HCT116 (cell line): ENCODE measurements around the gene ELK4. TPM values are rescaled to one million over a fixed set of nuclear protein-coding genes. Genes with fewer than 3 reads are reported as not detected.

Experiments used
- ATAC-seq: fragments of 200-7000 bp; cut with Tn5 transposase; 2 replicates; pipeline ENCODE4 v1.9.1; 2020; ENCODE audit warnings: mild to moderate bottlenecking, moderate library complexity
- BruUV-seq: library from RNA; stranded (reverse); fragments of 400-500 nt; replicated peaks from 2 replicates; lab custom pipeline; 2021; lab: Mats Ljungman, UMichigan
- CTCF ChIA-PET: fragments of 300-600 bp; sonication (Branson Sonifier 250); formaldehyde crosslinking; loops from one replicate; lab custom pipeline; 2021; ENCODE audit warnings: antibody characterized with exemption; lab: Charles Lee
- POLR2A ChIA-PET: fragments of 300-600, 350-600 bp; sonication (Branson Sonifier 250); formaldehyde crosslinking; loops from one replicate; lab custom pipeline; 2021; ENCODE audit warnings: antibody characterized with exemption; lab: Charles Lee
- RAD21 ChIA-PET, 2 experiments: fragments of 300-600 bp; sonication (Branson Sonifier 250); formaldehyde crosslinking; loops; one replicate each; lab custom pipeline; 2023; ENCODE audit warnings: low total read pairs in 2 of 2; ENCODE audit not compliant: uncharacterized antibody in 2 of 2, unreplicated experiment in 2 of 2, low non-redundant PET in 1 of 2; lab: Charles Lee
- DNase-seq: peaks from one replicate; pipeline ENCODE4 v3.0.0-alpha.2; 2010; ENCODE audit warnings: low read depth, low spot score
- H2AFZ ChIP-seq: fragments of 200-600 bp; shearing (Covaris generic), sonication (generic); 2 replicates; pipeline ENCODE4 v1.6.1; 2017; ENCODE audit warnings: low read depth, mixed run types, mixed read lengths, antibody characterized with exemption, low read length; ENCODE audit not compliant: poor library complexity, severe bottlenecking
- H3K27ac ChIP-seq: 2 replicates; pipeline ENCODE4 v1.5.1; 2012; ENCODE audit warnings: low read depth, low read length
- H3K27me3 ChIP-seq: fragments of 200-600 bp; sonication (generic); 2 replicates; pipeline ENCODE4 v1.6.1; 2016; ENCODE audit warnings: mixed run types, low read length, mixed read lengths; ENCODE audit not compliant: insufficient read depth
- H3K36me3 ChIP-seq, 2 experiments: fragments of 200-500 bp in 1 of 2; fragments of 200-600 bp in 1 of 2; sonication (Bioruptor generic) in 1 of 2; sonication (generic) in 1 of 2; 2 replicates each; pipeline versions ENCODE4 v1.5.1 to v1.6.1; 2014 to 2016; ENCODE audit warnings: low read length in 2 of 2, inconsistent platforms in 1 of 2, mixed read lengths in 1 of 2, mixed run types in 1 of 2; ENCODE audit not compliant: insufficient read depth in 2 of 2, control insufficient read depth in 1 of 2
- H3K4me1 ChIP-seq, 2 experiments: fragments of 200-600 bp in 1 of 2; sonication (generic) in 1 of 2; 2 replicates each; pipeline versions ENCODE4 v1.5.1 to v1.6.1; 2012 to 2017; ENCODE audit warnings: low read length in 2 of 2, inconsistent platforms in 1 of 2, mild to moderate bottlenecking in 1 of 2, mixed read lengths in 1 of 2, mixed run types in 1 of 2, moderate library complexity in 1 of 2; ENCODE audit not compliant: insufficient read depth in 2 of 2, control insufficient read depth in 1 of 2
- H3K4me2 ChIP-seq: fragments of 200-600 bp; sonication (generic); 2 replicates; pipeline ENCODE4 v1.6.1; 2017; ENCODE audit warnings: mixed run types, low read length, mixed read lengths
- H3K4me3 ChIP-seq, 2 experiments: fragments of 200-600 bp in 1 of 2; sonication (generic) in 1 of 2; replicated peaks in 1 of 2; 2 replicates each; pipeline ENCODE4 v1.5.1; 2011 to 2016; ENCODE audit warnings: low read length in 2 of 2, control low read depth in 1 of 2, low read depth in 1 of 2, mild to moderate bottlenecking in 1 of 2, mixed read lengths in 1 of 2, mixed run types in 1 of 2
- H3K79me2 ChIP-seq: fragments of 200-600 bp; sonication (generic); 2 replicates; pipeline ENCODE4 v1.6.1; 2017; ENCODE audit warnings: mild to moderate bottlenecking, mixed run types, low read length, moderate library complexity, mixed read lengths; ENCODE audit not compliant: insufficient read depth
- H3K9ac ChIP-seq: fragments of 200-600 bp; sonication (generic); 2 replicates; pipeline ENCODE4 v1.6.1; 2016; ENCODE audit warnings: low read length, mixed read lengths
- H3K9me2 ChIP-seq: fragments of 200-600 bp; sonication (generic), shearing (Covaris generic); 2 replicates; pipeline ENCODE4 v1.6.1; 2017; ENCODE audit warnings: mixed run types, mild to moderate bottlenecking, moderate library complexity; ENCODE audit not compliant: insufficient read depth
- H3K9me3 ChIP-seq, 2 experiments: fragments of 200-500 bp in 1 of 2; fragments of 200-600 bp in 1 of 2; sonication (Bioruptor generic) in 1 of 2; sonication (generic) in 1 of 2; 2 replicates each; pipeline ENCODE4 v1.6.1; 2014 to 2017; ENCODE audit warnings: low read length in 2 of 2, mixed read lengths in 2 of 2, inconsistent platforms in 1 of 2, low read depth in 1 of 2, mild to moderate bottlenecking in 1 of 2, mixed run types in 1 of 2, moderate library complexity in 1 of 2; ENCODE audit not compliant: control insufficient read depth in 1 of 2, insufficient read depth in 1 of 2
- H4K20me1 ChIP-seq: fragments of 200-600 bp; sonication (generic), shearing (Covaris generic); 2 replicates; pipeline ENCODE4 v1.6.1; 2017; ENCODE audit warnings: mixed run types, mild to moderate bottlenecking, moderate library complexity; ENCODE audit not compliant: insufficient read depth
- CBX3 ChIP-seq: IDR thresholded peaks from 2 replicates; pipeline ENCODE4 v1.6.1; 2012; ENCODE audit warnings: low read depth
- CEBPB ChIP-seq: IDR thresholded peaks from 2 replicates; pipeline ENCODE4 v1.6.1; 2012; ENCODE audit warnings: low read depth
- CTCF ChIP-seq, 3 experiments: fragments of 200-600 bp in 1 of 3; sonication (generic) in 1 of 3; IDR thresholded peaks in 2 of 3; conservative IDR thresholded peaks in 1 of 3; 2 replicates each; pipeline ENCODE4 v1.5.1; 2012 to 2017; ENCODE audit warnings: low read depth in 2 of 3, low read length in 2 of 3, antibody characterized with exemption in 1 of 3, borderline replicate concordance in 1 of 3, control low read depth in 1 of 3, mild to moderate bottlenecking in 1 of 3, mixed read lengths in 1 of 3, mixed run types in 1 of 3, moderate library complexity in 1 of 3; ENCODE audit not compliant: insufficient read depth in 1 of 3
- EGR1 ChIP-seq: IDR thresholded peaks from 2 replicates; pipeline ENCODE4 v1.6.1; 2012; ENCODE audit warnings: low read depth
- ELF1 ChIP-seq: IDR thresholded peaks from 2 replicates; pipeline ENCODE4 v1.6.1; 2012; ENCODE audit warnings: low read depth, borderline replicate concordance
- FOSL1 ChIP-seq: IDR thresholded peaks from 2 replicates; pipeline ENCODE4 v1.6.1; 2012; ENCODE audit warnings: low read depth
- JUND ChIP-seq: IDR thresholded peaks from 2 replicates; pipeline ENCODE4 v1.6.1; 2012
- MAX ChIP-seq: IDR thresholded peaks from 2 replicates; pipeline ENCODE4 v1.6.1; 2012
- POLR2A ChIP-seq: IDR thresholded peaks from 2 replicates; pipeline ENCODE4 v1.7.0; 2011; ENCODE audit warnings: borderline replicate concordance; ENCODE audit not compliant: insufficient read depth, insufficient read length; ENCODE audit errors: extremely low read depth
- POLR2AphosphoS5 ChIP-seq: IDR thresholded peaks from 2 replicates; pipeline ENCODE4 v1.6.1; 2011; ENCODE audit warnings: mild to moderate bottlenecking, low read depth, low read length, moderate library complexity
- REST ChIP-seq: IDR thresholded peaks from 2 replicates; pipeline ENCODE4 v1.6.1; 2012; ENCODE audit warnings: low read depth
- SP1 ChIP-seq: IDR thresholded peaks from 2 replicates; pipeline ENCODE4 v1.6.1; 2012; ENCODE audit warnings: low read depth
- TCF7L2 ChIP-seq: IDR thresholded peaks from 2 replicates; pipeline ENCODE4 v1.7.0; 2011; ENCODE audit warnings: borderline replicate concordance, inconsistent platforms; ENCODE audit not compliant: insufficient read depth, insufficient read length; ENCODE audit errors: extremely low read depth
- YY1 ChIP-seq: IDR thresholded peaks from 2 replicates; pipeline ENCODE4 v1.6.1; 2011; ENCODE audit warnings: low read length, low read depth, moderate library complexity, mild to moderate bottlenecking; ENCODE audit not compliant: insufficient replicate concordance; ENCODE audit errors: extremely low read depth
- intact Hi-C: fragments of 100-400 bp; cut with micrococcal nuclease; formaldehyde crosslinking; loops from 2 replicates; pipeline ENCODE4 v1.10.0; 2022
- total RNA-seq: library from RNA; stranded (reverse); gene quantifications from one replicate; pipeline ENCODE4 v1.2.1, GENCODE V29; 2021; ENCODE audit not compliant: unreplicated experiment

ELK4 gene
- total RNA-seq, 1 experiment from 2014 or later, result 46.2 TPM

GRCh38 chr1:205587581-205587980 is 44.2 kb downstream of the ELK4 start:
- H3K4me1 ChIP-seq, result peaks cover 0 to 10% of the 10 kb centered on the region in 2 experiments; a peak in 2 of 4 replicates
- H3K27ac ChIP-seq, result no peak overlapping the region
- DNase-seq (no peak), ATAC-seq (no peak)
- no peak overlapping the region for H2AFZ ChIP-seq
- no peak overlapping the region for H3K9ac ChIP-seq
- intact Hi-C loops, result no loop called here
- no peaks in the 10 kb centered on the region for H3K36me3 ChIP-seq
- H3K27me3 ChIP-seq, result no peaks in the 10 kb centered on the region
- H3K9me3 ChIP-seq, result no peaks in the 10 kb centered on the region
- H4K20me1 ChIP-seq, result no peaks in the 10 kb centered on the region
- RAD21 ChIA-PET, result interaction anchor here in 1 of 2 experiments (1.7 kb wide), 1 partner anchor 70 kb away, joined by 8 read pairs; no protein-coding TSS in a partner anchor
- POLR2A ChIA-PET, result no interaction called here
- BruUV-seq, result no TSS peak
- H3K9me2 ChIP-seq, result no peaks in the 10 kb centered on the region
- H3K4me3 ChIP-seq, result no peak overlapping the region
- CTCF ChIA-PET, result interaction anchor here (1.2 to 8.1 kb wide), 2 partner anchors 21 to 70 kb away, joined by 3 to 230 read pairs; no protein-coding TSS in a partner anchor
- TF ChIP-seq SP1, result no peak
- no peak for TF ChIP-seq REST
- H3K4me2 ChIP-seq, result no peak overlapping the region
- no peaks in the 10 kb centered on the region for H3K79me2 ChIP-seq

GRCh38 chr1:205585835-205586785 is 45.7 kb downstream of the ELK4 start:
- H3K4me1 ChIP-seq, result no peaks in the 10 kb centered on the region; a peak in 1 of 4 replicates
- no peaks in the 10 kb centered on the region for H3K9me2 ChIP-seq
- no peaks in the 10 kb centered on the region for H3K9me3 ChIP-seq
- TF ChIP-seq POLR2A (no peak), ELF1 (no peak), TCF7L2 (no peak), CBX3 (no peak), JUND (no peak), CEBPB (no peak), YY1 (no peak), FOSL1 (no peak), MAX (no peak), CTCF (IDR thresholded peaks at IDR 0.05 in 2 of 3, conservative IDR thresholded peaks at IDR 0.05 in 1 of 3; ENCODE audit: borderline replicate concordance in 1 of 3, insufficient read depth in 1 of 3, low read depth in 2 of 3, low read length in 2 of 3) (no peak), POLR2AphosphoS5 (no peak), EGR1 (no peak)
- no peak overlapping the region for H3K9ac ChIP-seq
- ChIA-PET CTCF (no interaction called here), POLR2A (no interaction called here), RAD21 (no interaction called here)
- H3K36me3 ChIP-seq, result no peaks in the 10 kb centered on the region
- DNase-seq, result no peak
- H3K27me3 ChIP-seq, result no peaks in the 10 kb centered on the region
- no peak overlapping the region for H3K4me3 ChIP-seq
- BruUV-seq, result no TSS peak
- no peak overlapping the region for H3K4me2 ChIP-seq
- no peak overlapping the region for H3K27ac ChIP-seq
- intact Hi-C loops, result no loop called here
- no peaks in the 10 kb centered on the region for H3K79me2 ChIP-seq
- no peak overlapping the region for H2AFZ ChIP-seq
- H4K20me1 ChIP-seq, result no peaks in the 10 kb centered on the region
- no peak for ATAC-seq
